Fibroblast of lung (primary cell): Measurements from ENCODE around the gene KLHL29. TPM values are rescaled to one million over a fixed set of nuclear protein-coding genes. Genes with fewer than 3 reads are reported as not detected.

Experiments used
- DNase-seq, 2 donors: peaks; one replicate each; pipeline versions ENCODE4 v3.0.0 to v3.0.0-alpha.2; 2010; ENCODE audit warnings: low read depth in 2 of 2
- H2AFZ ChIP-seq: 2 replicates; pipeline ENCODE4 v1.5.1; 2012; ENCODE audit warnings: low read length, control low read depth, inconsistent platforms
- H3K27ac ChIP-seq: 2 replicates; pipeline ENCODE4 v1.5.1; 2011; ENCODE audit warnings: low read length, control low read depth; ENCODE audit not compliant: insufficient read depth
- H3K27me3 ChIP-seq: 2 replicates; pipeline ENCODE4 v1.5.1; 2011; ENCODE audit warnings: mild to moderate bottlenecking, low read length; ENCODE audit not compliant: control insufficient read depth, insufficient read depth
- H3K36me3 ChIP-seq: 2 replicates; pipeline ENCODE4 v1.5.1; 2011; ENCODE audit warnings: low read length; ENCODE audit not compliant: control insufficient read depth, insufficient read depth
- H3K4me1 ChIP-seq: 2 replicates; pipeline ENCODE4 v1.5.1; 2011; ENCODE audit warnings: low read length; ENCODE audit not compliant: control insufficient read depth, insufficient read depth; ENCODE audit errors: extremely low read depth
- H3K4me2 ChIP-seq: 2 replicates; pipeline ENCODE4 v1.5.1; 2011; ENCODE audit warnings: low read length, control low read depth; ENCODE audit not compliant: insufficient read depth; ENCODE audit errors: extremely low read depth
- H3K4me3 ChIP-seq, 4 experiments: fragments of 200-600 bp in 1 of 4; sonication (generic) in 1 of 4; replicated peaks in 1 of 4; 2 replicates each; pipeline ENCODE4 v1.5.1; 2011 to 2016; ENCODE audit warnings: low read length in 4 of 4, low read depth in 3 of 4, mild to moderate bottlenecking in 3 of 4, control low read depth in 2 of 4, inconsistent platforms in 1 of 4, mixed read lengths in 1 of 4; ENCODE audit not compliant: insufficient read depth in 1 of 4; ENCODE audit errors: control extremely low read depth in 1 of 4
- H3K79me2 ChIP-seq: 2 replicates; pipeline ENCODE4 v1.5.1; 2012; ENCODE audit warnings: mild to moderate bottlenecking, low read length, inconsistent platforms; ENCODE audit not compliant: control insufficient read depth, insufficient read depth
- H3K9ac ChIP-seq: 2 replicates; pipeline ENCODE4 v1.5.1; 2011; ENCODE audit warnings: mild to moderate bottlenecking, low read length, control low read depth; ENCODE audit not compliant: insufficient read depth
- H3K9me3 ChIP-seq: 2 replicates; pipeline ENCODE4 v1.5.1; 2012; ENCODE audit warnings: low read depth, low read length; ENCODE audit not compliant: control insufficient read depth, insufficient read depth
- H4K20me1 ChIP-seq: 2 replicates; pipeline ENCODE4 v1.5.1; 2011; ENCODE audit warnings: low read length; ENCODE audit not compliant: control insufficient read depth, insufficient read depth; ENCODE audit errors: extremely low read depth
- CTCF ChIP-seq, 2 donors: IDR thresholded peaks in 1 of 2; conservative IDR thresholded peaks in 1 of 2; 1 replicate in 1 of 2; 2 replicates in 1 of 2; pipeline ENCODE4 v1.5.1; 2011 to 2012; ENCODE audit warnings: low read length in 2 of 2, control low read depth in 1 of 2, inconsistent platforms in 1 of 2, low read depth in 1 of 2, mild to moderate bottlenecking in 1 of 2
- EZH2 ChIP-seq: IDR thresholded peaks from 2 replicates; pipeline ENCODE4 v1.5.1; 2012; ENCODE audit warnings: low read length, control low read depth, mild to moderate bottlenecking; ENCODE audit errors: missing control alignments
- polyA plus RNA-seq, 2 donors: library from polyadenylated mRNA; depleted of rRNA in 1 of 2; stranded (reverse) in 1 of 2; unstranded in 1 of 2; fragments of >200 nt; gene quantifications; 2 replicates each; pipeline ENCODE4 v1.2.1, GENCODE V29; 2011 to 2012; ENCODE audit warnings: missing spikeins in 1 of 2
- total RNA-seq: library from RNA; depleted of rRNA; stranded (reverse); fragments of >200 nt; gene quantifications from 2 replicates; pipeline ENCODE4 v1.2.1, GENCODE V29; 2014

KLHL29 gene
- total and polyA plus RNA-seq, 2 donors (not counting 1 experiment from before 2014, with no cell fraction given), result 7.1 to 7.9 TPM

GRCh38 chr2:23429036-23429435 is 44.1 kb downstream of the KLHL29 start:
- no peak overlapping the region for H2AFZ ChIP-seq
- TF ChIP-seq EZH2 (no peak), CTCF (conservative IDR thresholded peaks at IDR 0.05 in 1 of 2, IDR thresholded peaks at IDR 0.05 in 1 of 2; ENCODE audit: low read depth in 1 of 2, low read length in 2 of 2) (no peak)
- H3K9me3 ChIP-seq, result no peaks in the 10 kb centered on the region
- H3K4me1 ChIP-seq, result peaks cover 16% of the 10 kb centered on the region
- no peak overlapping the region for H3K27ac ChIP-seq
- H3K4me2 ChIP-seq, result no peak overlapping the region
- no peak overlapping the region for H3K9ac ChIP-seq
- H4K20me1 ChIP-seq, result no peaks in the 10 kb centered on the region
- no peaks in the 10 kb centered on the region for H3K36me3 ChIP-seq
- no peak for DNase-seq
- no peaks in the 10 kb centered on the region for H3K79me2 ChIP-seq
- no peak overlapping the region for H3K4me3 ChIP-seq
- no peaks in the 10 kb centered on the region for H3K27me3 ChIP-seq

GRCh38 chr2:23430263-23430662 is 45.3 kb downstream of the KLHL29 start:
- Histone ChIP-seq H3K27ac (peak overlapping the region; percentile 43), H3K4me2 (no peak overlapping the region)
- TF ChIP-seq EZH2, result no peak
- no peak for TF ChIP-seq CTCF (conservative IDR thresholded peaks at IDR 0.05 in 1 of 2, IDR thresholded peaks at IDR 0.05 in 1 of 2; ENCODE audit: low read depth in 1 of 2, low read length in 2 of 2)

GRCh38 chr2:23432531-23432930 is 47.6 kb downstream of the KLHL29 start:
- no peak for DNase-seq
- H3K4me3 ChIP-seq, result no peak overlapping the region
- H3K4me2 ChIP-seq, result no peak overlapping the region
- no peak overlapping the region for H3K9ac ChIP-seq
- no peak overlapping the region for H2AFZ ChIP-seq
- TF ChIP-seq CTCF (conservative IDR thresholded peaks at IDR 0.05 in 1 of 2, IDR thresholded peaks at IDR 0.05 in 1 of 2; ENCODE audit: low read depth in 1 of 2, low read length in 2 of 2) (no peak), EZH2 (no peak)
- H3K27ac ChIP-seq, result no peak overlapping the region
- no peaks in the 10 kb centered on the region for H3K27me3 ChIP-seq
- no peaks in the 10 kb centered on the region for H3K36me3 ChIP-seq
- H3K79me2 ChIP-seq, result no peaks in the 10 kb centered on the region
- H3K4me1 ChIP-seq, result peaks cover 4% of the 10 kb centered on the region
- no peaks in the 10 kb centered on the region for H3K9me3 ChIP-seq
- H4K20me1 ChIP-seq, result no peaks in the 10 kb centered on the region

More at GRCh38 chr2:23430263-23430662, 45.3 kb downstream of the KLHL29 start:
- H3K36me3 ChIP-seq, result no peaks in the 10 kb centered on the region
- H3K9me3 ChIP-seq, result no peaks in the 10 kb centered on the region
- H3K9ac ChIP-seq, result no peak overlapping the region
- H3K79me2 ChIP-seq, result no peaks in the 10 kb centered on the region
- no peak overlapping the region for H3K4me3 ChIP-seq
- no peaks in the 10 kb centered on the region for H4K20me1 ChIP-seq
- peaks cover 16% of the 10 kb centered on the region for H3K4me1 ChIP-seq
- peak; percentile 85 to 95 for DNase-seq
- H3K27me3 ChIP-seq, result no peaks in the 10 kb centered on the region
- H2AFZ ChIP-seq, result no peak overlapping the region
